OCI-LY7 (cell line): ENCODE measurements around the gene POC5. TPM values are rescaled to one million over a fixed set of nuclear protein-coding genes. Genes with fewer than 3 reads are reported as not detected.

Source experiments
- BruUV-seq: library from RNA; stranded (reverse); fragments of 400-500 nt; replicated peaks from 2 replicates; lab custom pipeline; 2021; lab: Mats Ljungman, UMichigan
- CTCF ChIA-PET: fragments of 300-600 bp; sonication (Branson Sonifier 250); formaldehyde crosslinking; loops from one replicate; lab custom pipeline; 2022; ENCODE audit warnings: antibody characterized with exemption; ENCODE audit not compliant: unreplicated experiment; lab: Charles Lee
- POLR2A ChIA-PET: fragments of 300-600 bp; sonication (Branson Sonifier 250); formaldehyde crosslinking; loops from one replicate; lab custom pipeline; 2022; ENCODE audit warnings: antibody characterized with exemption; lab: Charles Lee
- DNase-seq: peaks from one replicate; pipeline ENCODE4 v3.0.0-alpha.2; 2015; ENCODE audit warnings: low spot score
- H2AFZ ChIP-seq: fragments of 200-600 bp; sonication (generic), shearing (Covaris generic); 2 replicates; pipeline ENCODE4 v1.6.1; 2014; ENCODE audit warnings: mild to moderate bottlenecking, antibody characterized with exemption, low read length, moderate library complexity
- H3K27ac ChIP-seq: fragments of 200-600 bp; sonication (generic); 2 replicates; pipeline ENCODE4 v1.5.1; 2014; ENCODE audit warnings: mixed run types, low read depth, mild to moderate bottlenecking, moderate library complexity, low read length, inconsistent platforms; ENCODE audit not compliant: poor library complexity, severe bottlenecking
- H3K36me3 ChIP-seq: fragments of 200-600 bp; sonication (generic); 2 replicates; pipeline ENCODE4 v1.6.1; 2014; ENCODE audit warnings: mild to moderate bottlenecking, antibody characterized with exemption, low read length, moderate library complexity, mixed read lengths; ENCODE audit not compliant: insufficient read depth
- H3K4me1 ChIP-seq: fragments of 200-600 bp; sonication (generic); 2 replicates; pipeline ENCODE4 v1.5.1; 2014; ENCODE audit warnings: mild to moderate bottlenecking, low read length; ENCODE audit not compliant: insufficient read depth, poor library complexity, severe bottlenecking
- H3K4me2 ChIP-seq: fragments of 200-600 bp; sonication (generic); 2 replicates; pipeline ENCODE4 v1.6.1; 2014; ENCODE audit warnings: mild to moderate bottlenecking, low read length
- H3K4me3 ChIP-seq: fragments of 200-600 bp; sonication (generic); 2 replicates; pipeline ENCODE4 v1.5.1; 2014; ENCODE audit warnings: mild to moderate bottlenecking, low read depth, low read length; ENCODE audit not compliant: poor library complexity, severe bottlenecking
- H3K79me2 ChIP-seq: fragments of 200-600 bp; sonication (generic); 2 replicates; pipeline ENCODE4 v1.6.1; 2016; ENCODE audit warnings: low read depth, mild to moderate bottlenecking, low read length, moderate library complexity, mixed read lengths; ENCODE audit not compliant: insufficient read depth
- H3K9me2 ChIP-seq: fragments of 200-600 bp; sonication (generic); 2 replicates; pipeline ENCODE4 v1.6.1; 2016; ENCODE audit warnings: mild to moderate bottlenecking, low read length, mixed read lengths; ENCODE audit not compliant: insufficient read depth
- H3K9me3 ChIP-seq: fragments of 200-600 bp; sonication (generic); 2 replicates; pipeline ENCODE4 v1.6.1; 2014; ENCODE audit warnings: mild to moderate bottlenecking, mixed run types, low read length, mixed read lengths
- H4K20me1 ChIP-seq: fragments of 200-600 bp; sonication (generic); 2 replicates; pipeline ENCODE4 v1.6.1; 2014; ENCODE audit warnings: mild to moderate bottlenecking, antibody characterized with exemption, low read length, moderate library complexity, mixed read lengths; ENCODE audit not compliant: insufficient read depth
- EZH2phosphoT487 ChIP-seq: fragments of 200-600 bp; sonication (generic); IDR thresholded peaks from 2 replicates; pipeline ENCODE4 v1.6.1; 2018; ENCODE audit warnings: low read depth, borderline replicate concordance, mild to moderate bottlenecking, mixed run types, antibody characterized with exemption, low read length, moderate library complexity, mixed read lengths
- intact Hi-C: fragments of 100-400 bp; cut with micrococcal nuclease; formaldehyde crosslinking; loops from one replicate; pipeline ENCODE4 v1.10.0; 2022; ENCODE audit not compliant: unreplicated experiment
- total RNA-seq, 2 experiments: library from RNA; depleted of rRNA in 1 of 2; stranded (reverse); fragments of >200 nt in 1 of 2; shearing (Covaris generic) in 1 of 2; gene quantifications; 2 replicates each; pipeline ENCODE4 v1.2.3, GENCODE V29; 2014 to 2022
- TF ChIP-seq, protein P1 (sequence below): fragments of 200-600 bp; sonication (generic); conservative IDR thresholded peaks from 2 replicates; pipeline ENCODE4 v1.5.1; 2014; ENCODE audit warnings: mild to moderate bottlenecking, antibody characterized with exemption, low read length, moderate library complexity, mixed read lengths

POC5 gene
- total RNA-seq, 2 experiments from 2014 or later, result 20.5 to 29.4 TPM

GRCh38 chr5:75660678-75661465 is 56.4 kb downstream of the POC5 start:
- intact Hi-C loops, result no loop called here
- Histone ChIP-seq H3K79me2 (no peaks in the 10 kb centered on the region), H3K9me3 (no peaks in the 10 kb centered on the region), H3K4me1 (peaks cover 3% of the 10 kb centered on the region), H3K4me2 (no peak overlapping the region), H3K9me2 (no peaks in the 10 kb centered on the region), H3K36me3 (no peaks in the 10 kb centered on the region), H2AFZ (no peak overlapping the region), H3K27ac (no peak overlapping the region), H4K20me1 (no peaks in the 10 kb centered on the region), H3K4me3 (no peak overlapping the region)
- ChIA-PET POLR2A (interaction anchor here (0.7 to 1.2 kb wide), 3 partner anchors 123 to 694 kb away, joined by 3 to 4 read pairs (median 3); no protein-coding TSS in a partner anchor), CTCF (no interaction called here)
- no peak for TF ChIP-seq EZH2phosphoT487
- TF ChIP-seq, protein P1, sequence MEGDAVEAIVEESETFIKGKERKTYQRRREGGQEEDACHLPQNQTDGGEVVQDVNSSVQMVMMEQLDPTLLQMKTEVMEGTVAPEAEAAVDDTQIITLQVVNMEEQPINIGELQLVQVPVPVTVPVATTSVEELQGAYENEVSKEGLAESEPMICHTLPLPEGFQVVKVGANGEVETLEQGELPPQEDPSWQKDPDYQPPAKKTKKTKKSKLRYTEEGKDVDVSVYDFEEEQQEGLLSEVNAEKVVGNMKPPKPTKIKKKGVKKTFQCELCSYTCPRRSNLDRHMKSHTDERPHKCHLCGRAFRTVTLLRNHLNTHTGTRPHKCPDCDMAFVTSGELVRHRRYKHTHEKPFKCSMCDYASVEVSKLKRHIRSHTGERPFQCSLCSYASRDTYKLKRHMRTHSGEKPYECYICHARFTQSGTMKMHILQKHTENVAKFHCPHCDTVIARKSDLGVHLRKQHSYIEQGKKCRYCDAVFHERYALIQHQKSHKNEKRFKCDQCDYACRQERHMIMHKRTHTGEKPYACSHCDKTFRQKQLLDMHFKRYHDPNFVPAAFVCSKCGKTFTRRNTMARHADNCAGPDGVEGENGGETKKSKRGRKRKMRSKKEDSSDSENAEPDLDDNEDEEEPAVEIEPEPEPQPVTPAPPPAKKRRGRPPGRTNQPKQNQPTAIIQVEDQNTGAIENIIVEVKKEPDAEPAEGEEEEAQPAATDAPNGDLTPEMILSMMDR, result no peak
- DNase-seq, result no peak
- no TSS peak for BruUV-seq

GRCh38 chr5:75659791-75660450 is 57.3 kb downstream of the POC5 start:
- TF ChIP-seq EZH2phosphoT487, result no peak
- TF ChIP-seq, protein P1, result no peak
- Histone ChIP-seq H3K4me2 (no peak overlapping the region), H3K79me2 (no peaks in the 10 kb centered on the region), H3K9me2 (no peaks in the 10 kb centered on the region), H2AFZ (no peak overlapping the region), H3K27ac (no peak overlapping the region), H3K4me1 (no peaks in the 10 kb centered on the region), H4K20me1 (no peaks in the 10 kb centered on the region), H3K4me3 (no peak overlapping the region), H3K36me3 (no peaks in the 10 kb centered on the region), H3K9me3 (no peaks in the 10 kb centered on the region)
- DNase-seq, result no peak
- BruUV-seq, result no TSS peak
- CTCF ChIA-PET, result no interaction called here
- intact Hi-C loops, result no loop called here
- POLR2A ChIA-PET, result interaction anchor here (0.7 to 1.4 kb wide), 2 partner anchors 9 to 439 kb away, joined by 3 to 4 read pairs; no protein-coding TSS in a partner anchor
